Fibroblast of lung (primary cell): ENCODE measurements around the gene PRCP. TPM values are rescaled to one million over a fixed set of nuclear protein-coding genes. Genes with fewer than 3 reads are reported as not detected.

Experiments used
- DNase-seq, 2 donors: peaks; one replicate each; pipeline versions ENCODE4 v3.0.0 to v3.0.0-alpha.2; 2010; ENCODE audit warnings: low read depth in 2 of 2
- H2AFZ ChIP-seq: 2 replicates; pipeline ENCODE4 v1.5.1; 2012; ENCODE audit warnings: low read length, control low read depth, inconsistent platforms
- H3K27ac ChIP-seq: 2 replicates; pipeline ENCODE4 v1.5.1; 2011; ENCODE audit warnings: low read length, control low read depth; ENCODE audit not compliant: insufficient read depth
- H3K27me3 ChIP-seq: 2 replicates; pipeline ENCODE4 v1.5.1; 2011; ENCODE audit warnings: mild to moderate bottlenecking, low read length; ENCODE audit not compliant: control insufficient read depth, insufficient read depth
- H3K36me3 ChIP-seq: 2 replicates; pipeline ENCODE4 v1.5.1; 2011; ENCODE audit warnings: low read length; ENCODE audit not compliant: control insufficient read depth, insufficient read depth
- H3K4me1 ChIP-seq: 2 replicates; pipeline ENCODE4 v1.5.1; 2011; ENCODE audit warnings: low read length; ENCODE audit not compliant: control insufficient read depth, insufficient read depth; ENCODE audit errors: extremely low read depth
- H3K4me2 ChIP-seq: 2 replicates; pipeline ENCODE4 v1.5.1; 2011; ENCODE audit warnings: low read length, control low read depth; ENCODE audit not compliant: insufficient read depth; ENCODE audit errors: extremely low read depth
- H3K4me3 ChIP-seq, 4 experiments: fragments of 200-600 bp in 1 of 4; sonication (generic) in 1 of 4; replicated peaks in 1 of 4; 2 replicates each; pipeline ENCODE4 v1.5.1; 2011 to 2016; ENCODE audit warnings: low read length in 4 of 4, low read depth in 3 of 4, mild to moderate bottlenecking in 3 of 4, control low read depth in 2 of 4, inconsistent platforms in 1 of 4, mixed read lengths in 1 of 4; ENCODE audit not compliant: insufficient read depth in 1 of 4; ENCODE audit errors: control extremely low read depth in 1 of 4
- H3K79me2 ChIP-seq: 2 replicates; pipeline ENCODE4 v1.5.1; 2012; ENCODE audit warnings: mild to moderate bottlenecking, low read length, inconsistent platforms; ENCODE audit not compliant: control insufficient read depth, insufficient read depth
- H3K9ac ChIP-seq: 2 replicates; pipeline ENCODE4 v1.5.1; 2011; ENCODE audit warnings: mild to moderate bottlenecking, low read length, control low read depth; ENCODE audit not compliant: insufficient read depth
- H3K9me3 ChIP-seq: 2 replicates; pipeline ENCODE4 v1.5.1; 2012; ENCODE audit warnings: low read depth, low read length; ENCODE audit not compliant: control insufficient read depth, insufficient read depth
- H4K20me1 ChIP-seq: 2 replicates; pipeline ENCODE4 v1.5.1; 2011; ENCODE audit warnings: low read length; ENCODE audit not compliant: control insufficient read depth, insufficient read depth; ENCODE audit errors: extremely low read depth
- CTCF ChIP-seq, 2 donors: IDR thresholded peaks in 1 of 2; conservative IDR thresholded peaks in 1 of 2; 1 replicate in 1 of 2; 2 replicates in 1 of 2; pipeline ENCODE4 v1.5.1; 2011 to 2012; ENCODE audit warnings: low read length in 2 of 2, control low read depth in 1 of 2, inconsistent platforms in 1 of 2, low read depth in 1 of 2, mild to moderate bottlenecking in 1 of 2
- EZH2 ChIP-seq: IDR thresholded peaks from 2 replicates; pipeline ENCODE4 v1.5.1; 2012; ENCODE audit warnings: low read length, control low read depth, mild to moderate bottlenecking; ENCODE audit errors: missing control alignments
- polyA plus RNA-seq, 2 donors: library from polyadenylated mRNA; depleted of rRNA in 1 of 2; stranded (reverse) in 1 of 2; unstranded in 1 of 2; fragments of >200 nt; gene quantifications; 2 replicates each; pipeline ENCODE4 v1.2.1, GENCODE V29; 2011 to 2012; ENCODE audit warnings: missing spikeins in 1 of 2
- total RNA-seq: library from RNA; depleted of rRNA; stranded (reverse); fragments of >200 nt; gene quantifications from 2 replicates; pipeline ENCODE4 v1.2.1, GENCODE V29; 2014

Gene PRCP
- total and polyA plus RNA-seq, 2 donors (not counting 1 experiment from before 2014, with no cell fraction given), result 107 to 167 TPM

GRCh38 chr11:82782825-82783374, 117.3 kb downstream of the PRCP start:
- no peak for DNase-seq
- H3K79me2 ChIP-seq, result no peaks in the 10 kb centered on the region
- H3K27me3 ChIP-seq, result no peaks in the 10 kb centered on the region
- no peak overlapping the region for H3K4me2 ChIP-seq
- no peak overlapping the region for H3K4me3 ChIP-seq
- no peak overlapping the region for H3K27ac ChIP-seq
- no peaks in the 10 kb centered on the region for H3K4me1 ChIP-seq
- H3K9ac ChIP-seq, result no peak overlapping the region
- no peak overlapping the region for H2AFZ ChIP-seq
- TF ChIP-seq EZH2 (no peak), CTCF (conservative IDR thresholded peaks at IDR 0.05 in 1 of 2, IDR thresholded peaks at IDR 0.05 in 1 of 2; ENCODE audit: low read depth in 1 of 2, low read length in 2 of 2) (no peak)
- no peaks in the 10 kb centered on the region for H3K36me3 ChIP-seq
- no peaks in the 10 kb centered on the region for H4K20me1 ChIP-seq
- H3K9me3 ChIP-seq, result no peaks in the 10 kb centered on the region

GRCh38 chr11:82778776-82779175, 121.5 kb downstream of the PRCP start:
- H3K4me1 ChIP-seq, result no peaks in the 10 kb centered on the region
- TF ChIP-seq EZH2, result no peak
- no peak for TF ChIP-seq CTCF (conservative IDR thresholded peaks at IDR 0.05 in 1 of 2, IDR thresholded peaks at IDR 0.05 in 1 of 2; ENCODE audit: low read depth in 1 of 2, low read length in 2 of 2)
- no peaks in the 10 kb centered on the region for H4K20me1 ChIP-seq
- no peak overlapping the region for H3K9ac ChIP-seq
- H3K27ac ChIP-seq, result no peak overlapping the region
- no peaks in the 10 kb centered on the region for H3K9me3 ChIP-seq
- no peak overlapping the region for H3K4me2 ChIP-seq
- H3K36me3 ChIP-seq, result no peaks in the 10 kb centered on the region
- H2AFZ ChIP-seq, result no peak overlapping the region
- H3K4me3 ChIP-seq, result no peak overlapping the region
- no peaks in the 10 kb centered on the region for H3K27me3 ChIP-seq
- no peak for DNase-seq
- H3K79me2 ChIP-seq, result no peaks in the 10 kb centered on the region

GRCh38 chr11:82776377-82776776, 123.9 kb downstream of the PRCP start:
- no peaks in the 10 kb centered on the region for H3K79me2 ChIP-seq
- no peak overlapping the region for H2AFZ ChIP-seq
- no peaks in the 10 kb centered on the region for H3K4me1 ChIP-seq
- H4K20me1 ChIP-seq, result no peaks in the 10 kb centered on the region
- no peak overlapping the region for H3K9ac ChIP-seq
- peak in 1 of 2 donors; percentile 33 for DNase-seq
- no peaks in the 10 kb centered on the region for H3K27me3 ChIP-seq
- H3K27ac ChIP-seq, result no peak overlapping the region
- TF ChIP-seq EZH2 (no peak), CTCF (conservative IDR thresholded peaks at IDR 0.05 in 1 of 2, IDR thresholded peaks at IDR 0.05 in 1 of 2; ENCODE audit: low read depth in 1 of 2, low read length in 2 of 2) (no peak)
- no peak overlapping the region for H3K4me3 ChIP-seq
- H3K9me3 ChIP-seq, result no peaks in the 10 kb centered on the region
- no peak overlapping the region for H3K4me2 ChIP-seq
- no peaks in the 10 kb centered on the region for H3K36me3 ChIP-seq
